ENCODE measurements around the gene RGS6.

GRCh38 chr14:72479461-72479931, 547.3 kb downstream of the RGS6 start:
- TF ChIP-seq TAF1 (IDR thresholded peaks at IDR 0.05; ENCODE audit: borderline replicate concordance, low read depth, low read length) = no peak
- no peak for TF ChIP-seq POLR2A (IDR thresholded peaks at IDR 0.05; ENCODE audit: low read depth, low read length)
- no peak for TF ChIP-seq POLR2AphosphoS5 (IDR thresholded peaks at IDR 0.05; ENCODE audit: low read depth, low read length)

All from GM12892 (cell line).